PC-9 (cell line): ENCODE results near the gene BTN2A1.

Experiments
- CTCF ChIP-seq: fragments of 200-600 bp; sonication (generic); conservative IDR thresholded peaks from 2 replicates; pipeline ENCODE4 v1.6.1; 2017; ENCODE audit warnings: mixed run types, antibody characterized with exemption, mild to moderate bottlenecking, moderate library complexity
- EZH2 ChIP-seq: fragments of 200-600 bp; sonication (generic); IDR thresholded peaks from 2 replicates; pipeline ENCODE4 v1.8.0; 2017; ENCODE audit warnings: antibody characterized with exemption, low read depth

- TF ChIP-seq CTCF = no peak
- TF ChIP-seq EZH2 = no peak
Measured at GRCh38 chr6:26431258-26432172, 26.2 kb upstream of the BTN2A1 start.
